Heart left ventricle (tissue), 16 donors: ENCODE data around the gene GGT7. TPM values are rescaled to one million over a fixed set of nuclear protein-coding genes. Genes with fewer than 3 reads are reported as not detected.

Experiments used
- ATAC-seq, 4 donors: fragments of 200-7000 bp; cut with Tn5 transposase; one replicate each; pipeline ENCODE4 v1.9.1; 2020 to 2022; ENCODE audit warnings: moderate library complexity in 4 of 4, mild to moderate bottlenecking in 3 of 4, moderate number of reproducible peaks in 1 of 4
- DNase-seq, 5 donors: peaks; one replicate each; pipeline ENCODE4 v3.0.0-alpha.2; 2020
- H3K27ac ChIP-seq, 12 donors: fragments of 200-600 bp; sonication (generic) in 4 of 12; one replicate each; pipeline versions ENCODE4 v1.5.0 to v1.8.0; 2016 to 2022; ENCODE audit warnings: mild to moderate bottlenecking in 2 of 12
- H3K27me3 ChIP-seq, 9 donors: fragments of 200-600 bp; sonication (generic) in 2 of 9; one replicate each; pipeline versions ENCODE4 v1.5.1 to v1.8.0; 2016 to 2022; ENCODE audit warnings: mild to moderate bottlenecking in 3 of 9
- H3K36me3 ChIP-seq, 9 donors: fragments of 200-600 bp; sonication (generic) in 2 of 9; one replicate each; pipeline versions ENCODE4 v1.5.0 to v1.8.0; 2018 to 2022; ENCODE audit warnings: mild to moderate bottlenecking in 2 of 9
- H3K4me1 ChIP-seq, 12 donors: fragments of 200-600 bp; sonication (generic) in 4 of 12; one replicate each; pipeline versions ENCODE4 v1.5.0 to v1.8.0; 2016 to 2022; ENCODE audit warnings: mild to moderate bottlenecking in 3 of 12
- H3K4me3 ChIP-seq, 12 donors: fragments of 200-600 bp; sonication (generic) in 4 of 12; one replicate each; pipeline versions ENCODE4 v1.5.0 to v1.8.0; 2017 to 2022; ENCODE audit warnings: mild to moderate bottlenecking in 9 of 12, moderate library complexity in 4 of 12
- H3K9me3 ChIP-seq, 12 donors: fragments of 200-600 bp; sonication (generic) in 4 of 12; one replicate each; pipeline versions ENCODE4 v1.5.0 to v1.8.0; 2016 to 2022; ENCODE audit warnings: mild to moderate bottlenecking in 1 of 12
- POLR2A ChIP-seq, 2 donors: fragments of 450-650 bp; IDR thresholded peaks; one replicate each; pipeline ENCODE4 v1.6.1; 2017; ENCODE audit warnings: antibody characterized with exemption in 2 of 2, mild to moderate bottlenecking in 2 of 2, moderate library complexity in 2 of 2
- WGBS, 4 donors: extraction: QIAGEN DNeasy Blood & Tissue Kit in 2 of 4; methylation state at CpG; one replicate each; pipeline versions ENCODE4 v1.1.5 to v1.1.7; 2013 to 2018; 5-methylcytosine and 5-hydroxymethylcytosine counted together
- intact Hi-C, 10 donors: fragments of 100-400 bp; cut with DNase I; formaldehyde crosslinking; loops; one replicate each; pipeline versions ENCODE4 v1.11.1 to v1.14.2; 2022
- polyA plus RNA-seq, 2 donors: library from polyadenylated mRNA; stranded (reverse); fragments of 200-250 nt; gene quantifications; one replicate each; pipeline ENCODE4 v1.2.3, GENCODE V29; 2013
- total RNA-seq, 9 donors: library from RNA; depleted of rRNA in 2 of 9; stranded (reverse); fragments of >200 nt in 2 of 9; fragmentation: NEBNext Ultra II Directional in 3 of 9; extraction: Animal tissue kit (Norgen Biotek cat#: 25700) in 3 of 9; gene quantifications; one replicate each; pipeline versions ENCODE4 v1.1.0 to v1.2.4, GENCODE V29; 2016 to 2023
- TF ChIP-seq, protein P1 (sequence below), 12 donors: fragments of 200-600 bp; sonication (generic) in 4 of 12; IDR thresholded peaks; one replicate each; pipeline versions ENCODE4 v1.5.0 to v1.8.0; 2018 to 2022; ENCODE audit warnings: antibody characterized with exemption in 12 of 12, mild to moderate bottlenecking in 5 of 12
- donor health status: ischemic (EF 13 %, LVEDD 7.1; RV severe dilation, severe dysfunction).
- donor health status: healthy with polysubstance abuse.
- donor health status: DM: no; HTN: yes; CAD: no.
- donor health status: DM: no; HTN: no; CAD: no.
- donor health status: ischemic (EF 25% LVEDD 6.9; RV normal size, moderate dysfunction).
- donor health status: ischemic (EF 25% LVEDD 5.7; RV mildly dilated, moderate dysfunction).
- donor health status: healthy.
- donor health status: DM: yes; HTN: yes; CAD: no.
- donor health status: ischemic (EF 35%, LVEDD 5.7; RV mildly dilated, moderate dysfunction).
- donor health status: nonischemic (EF 11% LVEDD 7.7; RV severe dilation, severe dysfunction).
- donor health status: DM: yes; HTN: yes; CAD: no.
- donor health status: PGD.
- donor health status: ischemic (EF 29% LVEDD 5.4; RV normal size, mild dysfunction).
- donor health status: nonischemic (EF 23%, LVEDD 6.1; RV moderate dilation, normal function).

GGT7 gene
- total and polyA plus RNA-seq, 11 donors = 7.9 to 30.7 (median 17.5) TPM

DNA sequence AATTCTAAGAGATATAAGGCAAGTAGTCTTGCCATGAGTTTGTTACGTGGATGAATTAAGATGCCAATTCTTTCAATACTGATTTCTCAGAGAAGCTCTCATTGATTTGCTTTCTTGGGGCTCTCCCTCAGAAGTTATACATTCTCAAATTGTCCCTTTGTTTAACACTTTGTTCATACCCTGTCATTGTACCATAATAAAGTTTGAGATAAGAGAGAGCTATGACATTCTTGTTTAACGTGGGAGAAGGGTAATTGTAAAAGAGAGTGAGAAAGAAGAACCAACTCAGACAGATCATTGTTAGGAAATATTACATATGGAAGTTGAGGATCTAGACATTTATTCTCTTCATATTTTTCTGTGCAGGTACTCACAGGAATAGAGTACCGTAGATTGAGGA lies 22.8 kb upstream of the GGT7 start:
- TF ChIP-seq POLR2A (IDR thresholded peaks at IDR 0.05) = no peak
- TF ChIP-seq, protein P1, sequence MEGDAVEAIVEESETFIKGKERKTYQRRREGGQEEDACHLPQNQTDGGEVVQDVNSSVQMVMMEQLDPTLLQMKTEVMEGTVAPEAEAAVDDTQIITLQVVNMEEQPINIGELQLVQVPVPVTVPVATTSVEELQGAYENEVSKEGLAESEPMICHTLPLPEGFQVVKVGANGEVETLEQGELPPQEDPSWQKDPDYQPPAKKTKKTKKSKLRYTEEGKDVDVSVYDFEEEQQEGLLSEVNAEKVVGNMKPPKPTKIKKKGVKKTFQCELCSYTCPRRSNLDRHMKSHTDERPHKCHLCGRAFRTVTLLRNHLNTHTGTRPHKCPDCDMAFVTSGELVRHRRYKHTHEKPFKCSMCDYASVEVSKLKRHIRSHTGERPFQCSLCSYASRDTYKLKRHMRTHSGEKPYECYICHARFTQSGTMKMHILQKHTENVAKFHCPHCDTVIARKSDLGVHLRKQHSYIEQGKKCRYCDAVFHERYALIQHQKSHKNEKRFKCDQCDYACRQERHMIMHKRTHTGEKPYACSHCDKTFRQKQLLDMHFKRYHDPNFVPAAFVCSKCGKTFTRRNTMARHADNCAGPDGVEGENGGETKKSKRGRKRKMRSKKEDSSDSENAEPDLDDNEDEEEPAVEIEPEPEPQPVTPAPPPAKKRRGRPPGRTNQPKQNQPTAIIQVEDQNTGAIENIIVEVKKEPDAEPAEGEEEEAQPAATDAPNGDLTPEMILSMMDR (IDR thresholded peaks at IDR 0.05) = no peak
- H3K36me3 ChIP-seq = peaks cover 0 to 5% (median 0%) of the 10 kb centered on the region in 9 donors
- no peaks in the 10 kb centered on the region for H3K27me3 ChIP-seq
- WGBS, 4 donors = 54 to 67% (median 57%) methylated on average over 3 of the region's 3 CpGs
- DNase-seq = no peak
- intact Hi-C loops = no loop called here
- no peaks in the 10 kb centered on the region for H3K9me3 ChIP-seq
- no peak overlapping the region for H3K4me3 ChIP-seq
- peak overlapping the region in 9 of 12 donors; percentile 21 to 57 (median 43) for H3K27ac ChIP-seq
- no peak for ATAC-seq
- peaks cover 0 to 40% (median 20%) of the 10 kb centered on the region in 12 donors for H3K4me1 ChIP-seq

DNA sequence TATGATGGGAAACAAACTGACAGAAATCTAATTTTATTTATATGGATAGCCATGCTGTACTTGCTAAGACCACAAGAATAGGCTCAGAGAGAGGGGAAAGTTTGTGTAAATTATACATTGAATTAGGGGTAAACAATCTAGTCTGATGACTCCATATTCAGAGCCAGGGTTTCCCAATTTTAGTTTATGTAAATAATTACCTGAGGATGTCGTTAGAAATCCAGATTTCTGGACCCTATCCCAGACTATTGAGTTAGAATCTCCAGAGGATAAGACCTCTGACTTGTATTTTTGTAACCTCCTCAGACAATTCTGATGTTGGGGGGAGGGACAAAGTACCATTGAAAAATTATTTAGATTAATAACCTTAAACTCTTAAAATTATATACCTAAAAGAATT lies 22.1 kb upstream of the GGT7 start:
- TF ChIP-seq POLR2A (IDR thresholded peaks at IDR 0.05) = no peak
- TF ChIP-seq, protein P1 (IDR thresholded peaks at IDR 0.05) = no peak
- DNase-seq (no peak), ATAC-seq (no peak)
- no peaks in the 10 kb centered on the region for H3K27me3 ChIP-seq
- H3K4me3 ChIP-seq = no peak overlapping the region
- H3K36me3 ChIP-seq = peaks cover 0 to 5% (median 0%) of the 10 kb centered on the region in 9 donors
- intact Hi-C loops = no loop called here
- no peaks in the 10 kb centered on the region for H3K9me3 ChIP-seq
- peaks cover 0 to 45% (median 20%) of the 10 kb centered on the region in 12 donors for H3K4me1 ChIP-seq
- WGBS, 4 donors = 3 to 18% (median 9%) methylated on average over 1 of the region's 1 CpG
- H3K27ac ChIP-seq = no peak overlapping the region

DNA sequence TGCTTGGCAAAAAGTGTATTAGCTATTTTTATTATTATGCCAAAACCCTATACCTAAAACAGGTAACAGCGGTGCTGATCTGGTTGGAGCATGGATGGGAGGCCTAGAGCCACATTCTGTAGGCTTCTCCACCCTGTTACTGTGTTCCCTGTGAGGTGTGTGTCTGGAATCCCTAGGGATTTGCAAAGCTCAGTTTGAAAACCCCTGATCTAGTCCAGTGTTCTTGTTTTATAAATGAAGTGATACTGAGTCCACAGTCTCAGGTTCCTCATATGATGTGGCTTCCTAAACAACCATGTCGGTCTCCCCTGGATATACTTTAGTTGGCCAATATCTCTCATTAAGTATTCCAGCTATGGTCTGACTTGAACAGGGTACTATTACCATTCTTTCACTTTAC lies 20.0 kb upstream of the GGT7 start:
- intact Hi-C loops = no loop called here
- TF ChIP-seq POLR2A (IDR thresholded peaks at IDR 0.05) = no peak
- TF ChIP-seq, protein P1 (IDR thresholded peaks at IDR 0.05) = no peak
- WGBS, 4 donors = 89 to 95% (median 92%) methylated on average over 2 of the region's 2 CpGs
- no peak overlapping the region for H3K4me3 ChIP-seq
- no peak for DNase-seq
- H3K27me3 ChIP-seq = no peaks in the 10 kb centered on the region
- H3K4me1 ChIP-seq = peaks cover 0 to 45% (median 20%) of the 10 kb centered on the region in 12 donors
- H3K9me3 ChIP-seq = no peaks in the 10 kb centered on the region
- peaks cover 0 to 5% (median 0%) of the 10 kb centered on the region in 9 donors for H3K36me3 ChIP-seq
- no peak for ATAC-seq
- H3K27ac ChIP-seq = no peak overlapping the region

DNA sequence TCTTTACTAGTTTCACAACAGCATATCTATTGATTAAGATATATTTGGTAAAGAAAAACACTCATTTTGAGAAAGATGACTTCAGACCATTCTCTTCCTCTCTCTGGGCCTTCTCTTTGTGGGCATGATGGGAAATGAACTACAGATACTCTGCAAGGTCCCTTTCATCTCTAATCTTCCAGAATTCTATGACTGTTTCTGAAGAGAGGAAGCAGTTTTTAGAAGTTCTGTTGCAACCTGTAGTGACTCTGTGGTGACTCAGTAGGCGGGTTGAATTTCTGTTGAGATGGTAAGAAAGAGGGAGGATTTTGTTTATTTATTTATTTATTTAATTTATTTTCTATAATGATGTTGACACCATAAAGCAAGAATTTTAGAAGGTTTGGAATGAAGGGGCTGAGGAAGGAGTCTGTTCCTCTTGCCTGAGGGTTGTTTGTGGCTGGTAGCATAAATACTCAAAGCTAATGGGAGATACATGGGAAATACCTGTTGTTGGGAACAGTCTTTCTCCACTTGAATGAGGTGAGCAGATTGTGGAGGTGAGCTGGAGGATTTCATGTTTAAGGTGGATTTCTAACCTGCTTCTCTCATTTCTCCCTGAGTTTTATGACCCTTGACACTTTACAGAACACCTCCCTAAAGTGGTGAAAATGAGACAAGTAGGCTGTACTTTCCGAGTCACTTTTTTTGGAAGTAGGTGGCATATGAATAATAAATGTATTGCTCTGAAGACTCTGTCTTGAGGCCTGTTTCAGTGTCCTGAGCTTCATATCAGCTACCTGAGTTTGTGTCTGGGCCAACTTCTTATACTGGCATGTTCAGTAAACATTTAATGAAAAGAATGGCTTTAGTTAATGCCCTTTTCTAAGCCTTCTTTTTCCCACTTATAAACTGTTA lies 18.8 kb upstream of the GGT7 start:
- no peaks in the 10 kb centered on the region for H3K9me3 ChIP-seq
- no peak for DNase-seq
- peaks cover 0 to 46% (median 18%) of the 10 kb centered on the region in 12 donors for H3K4me1 ChIP-seq
- ATAC-seq = no peak
- H3K4me3 ChIP-seq = no peak overlapping the region
- H3K27me3 ChIP-seq = no peaks in the 10 kb centered on the region
- peaks cover 0 to 12% (median under 1%) of the 10 kb centered on the region in 9 donors for H3K36me3 ChIP-seq
- WGBS, 4 donors = 79 to 94% (median 90%) methylated on average over 2 of the region's 2 CpGs
- intact Hi-C loops = no loop called here
- no peak for TF ChIP-seq POLR2A (IDR thresholded peaks at IDR 0.05)
- TF ChIP-seq, protein P1 (IDR thresholded peaks at IDR 0.05) = no peak
- H3K27ac ChIP-seq = peak overlapping the region in 2 of 12 donors; percentile 2 to 11
